Measurements from ENCODE around the gene PRPSAP1.

DNA sequence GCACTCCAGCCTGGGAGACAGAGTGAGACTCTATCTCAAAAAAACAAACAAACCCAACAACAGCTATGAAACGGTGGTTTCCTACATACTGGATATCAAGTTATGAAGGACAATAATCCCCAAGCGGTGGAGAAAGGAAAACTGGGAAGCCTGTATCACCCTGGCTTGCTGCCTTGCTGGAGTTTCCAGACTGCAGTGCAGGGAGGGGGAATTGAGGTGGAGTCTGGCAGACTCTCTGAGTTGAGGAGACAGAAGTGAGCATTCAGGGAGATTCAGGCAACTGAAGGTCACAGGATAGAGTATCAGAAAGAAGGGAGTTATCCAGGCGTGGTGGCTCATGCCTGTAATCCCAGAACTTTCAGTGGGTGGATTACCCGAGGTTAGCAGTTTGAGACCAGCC, 57.5 kb downstream of the PRPSAP1 start:
- TF ChIP-seq CTCF (conservative IDR thresholded peaks at IDR 0.05; ENCODE audit: low read length), result no peak
- no peak for TF ChIP-seq EZH2phosphoT487 (IDR thresholded peaks at IDR 0.05; ENCODE audit: borderline replicate concordance, low read depth, low read length)
